HG03066 (cell line): ENCODE results near the gene DIP2A.
"Not testable (repeated sequence)": the region's sequence is repeated elsewhere in the genome, so short reads cannot be mapped to it uniquely, and the experiment has no call there.

Experiments
- ATAC-seq: cut with Tn5 transposase; IDR thresholded peaks from one replicate; pipeline ENCODE4 v1.9.1; 2021; ENCODE audit warnings: low read depth; ENCODE audit not compliant: unreplicated experiment

The DIP2A gene

GRCh38 chr21:46441961-46442498 is 16.7 kb upstream of the DIP2A start:
- ATAC-seq, result no peak

- ATAC-seq, result no peak
These were observed 15.8 kb upstream of the DIP2A start for GRCh38 chr21:46442938-46443337.

GRCh38 chr21:46443910-46444309 is 14.8 kb upstream of the DIP2A start:
- no peak for ATAC-seq

- ATAC-seq, result no peak
These were observed 10.6 kb upstream of the DIP2A start for GRCh38 chr21:46448108-46448507.

- not testable (repeated sequence) for ATAC-seq
These were observed 9.8 kb upstream of the DIP2A start for GRCh38 chr21:46448855-46449254.

- no peak for ATAC-seq
These were observed 6.0 kb upstream of the DIP2A start for GRCh38 chr21:46452710-46453109.

GRCh38 chr21:46454142-46454541 is 4.5 kb upstream of the DIP2A start:
- no peak for ATAC-seq

- ATAC-seq, result no peak
These were observed 3.9 kb upstream of the DIP2A start for GRCh38 chr21:46454634-46455390.

- no peak for ATAC-seq
These were observed 2.9 kb upstream of the DIP2A start for GRCh38 chr21:46455575-46456385.

GRCh38 chr21:46456750-46457149 is 1.9 kb upstream of the DIP2A start:
- ATAC-seq, result no peak

GRCh38 chr21:46457801-46458314 is 833 bp upstream of the DIP2A start:
- ATAC-seq, result peak; percentile 23

GRCh38 chr21:46459024-46459355 is 299 bp downstream of the DIP2A start:
- no peak for ATAC-seq

- no peak for ATAC-seq
These were observed 843 bp downstream of the DIP2A start for GRCh38 chr21:46459356-46460112.

- no peak for ATAC-seq
These were observed 3.2 kb downstream of the DIP2A start for GRCh38 chr21:46461909-46462308.

- not testable (repeated sequence) for ATAC-seq
These were observed 6.5 kb downstream of the DIP2A start for GRCh38 chr21:46465153-46465552.

- no peak for ATAC-seq
These were observed 7.0 kb downstream of the DIP2A start for GRCh38 chr21:46465651-46466050.

GRCh38 chr21:46468108-46468774 is 9.6 kb downstream of the DIP2A start:
- no peak for ATAC-seq

- no peak for ATAC-seq
These were observed 10.6 kb downstream of the DIP2A start for GRCh38 chr21:46469275-46469674.

GRCh38 chr21:46471514-46471913 is 12.8 kb downstream of the DIP2A start:
- no peak for ATAC-seq

- ATAC-seq, result no peak
These were observed 13.6 kb downstream of the DIP2A start for GRCh38 chr21:46472246-46472645.
